Trophoblast cell (in vitro differentiated cells and primary cell): ENCODE data around the gene ITGA8.
"Not testable (repeated sequence)": the region's sequence is repeated elsewhere in the genome, so short reads cannot be mapped to it uniquely, and the experiment has no call there.

Experiments used
- DNase-seq, 2 donors: peaks; one replicate each; pipeline ENCODE4 v3.0.0-alpha.2; 2016
- H2AFZ ChIP-seq: 2 replicates; pipeline ENCODE4 v1.6.1; 2013; ENCODE audit warnings: low read length, moderate library complexity, mild to moderate bottlenecking; ENCODE audit not compliant: insufficient read depth, poor library complexity
- H2AK5ac ChIP-seq: 2 replicates; pipeline ENCODE4 v1.6.1; 2013; ENCODE audit warnings: mild to moderate bottlenecking, low read length
- H2BK120ac ChIP-seq: 2 replicates; pipeline ENCODE4 v1.6.1; 2013; ENCODE audit warnings: low read length, mild to moderate bottlenecking, moderate library complexity; ENCODE audit not compliant: insufficient read depth, poor library complexity
- H2BK12ac ChIP-seq: 2 replicates; pipeline ENCODE4 v1.6.1; 2013; ENCODE audit warnings: mild to moderate bottlenecking, low read length, moderate library complexity
- H2BK5ac ChIP-seq: 2 replicates; pipeline ENCODE4 v1.6.1; 2013; ENCODE audit warnings: low read length, low read depth, moderate library complexity, mild to moderate bottlenecking; ENCODE audit not compliant: poor library complexity
- H3K14ac ChIP-seq: 2 replicates; pipeline ENCODE4 v1.6.1; 2013; ENCODE audit warnings: mild to moderate bottlenecking, low read length
- H3K18ac ChIP-seq: 2 replicates; pipeline ENCODE4 v1.6.1; 2013; ENCODE audit warnings: mild to moderate bottlenecking, low read length
- H3K23ac ChIP-seq: 2 replicates; pipeline ENCODE4 v1.6.1; 2013; ENCODE audit warnings: low read length
- H3K27ac ChIP-seq: 2 replicates; pipeline ENCODE4 v1.5.1; 2013; ENCODE audit warnings: low read depth, mild to moderate bottlenecking, inconsistent platforms, low read length, moderate library complexity
- H3K27me3 ChIP-seq: 2 replicates; pipeline ENCODE4 v1.6.1; 2013; ENCODE audit warnings: inconsistent platforms, mild to moderate bottlenecking, low read length, moderate library complexity; ENCODE audit not compliant: insufficient read depth
- H3K36me3 ChIP-seq, 2 experiments: 1 replicate in 1 of 2; 2 replicates in 1 of 2; pipeline ENCODE4 v1.6.1; 2013; ENCODE audit warnings: low read length in 2 of 2, mild to moderate bottlenecking in 2 of 2, moderate library complexity in 1 of 2; ENCODE audit not compliant: insufficient read depth in 2 of 2, control insufficient read depth in 1 of 2
- H3K4ac ChIP-seq: 2 replicates; pipeline ENCODE4 v1.6.1; 2013; ENCODE audit warnings: low read depth, mild to moderate bottlenecking, low read length, moderate library complexity
- H3K4me1 ChIP-seq, 2 experiments: 1 replicate in 1 of 2; 2 replicates in 1 of 2; pipeline ENCODE4 v1.6.1; 2013; ENCODE audit warnings: low read length in 2 of 2, mild to moderate bottlenecking in 2 of 2, moderate library complexity in 1 of 2; ENCODE audit not compliant: insufficient read depth in 2 of 2, control insufficient read depth in 1 of 2
- H3K4me2 ChIP-seq: 2 replicates; pipeline ENCODE4 v1.6.1; 2013; ENCODE audit warnings: inconsistent platforms, mild to moderate bottlenecking, low read length, moderate library complexity
- H3K4me3 ChIP-seq: 2 replicates; pipeline ENCODE4 v1.5.1; 2013; ENCODE audit warnings: mild to moderate bottlenecking, low read depth, low read length, inconsistent platforms
- H3K79me1 ChIP-seq: one replicate; pipeline ENCODE4 v1.6.1; 2013; ENCODE audit warnings: low read length
- H3K79me2 ChIP-seq: 2 replicates; pipeline ENCODE4 v1.6.1; 2013; ENCODE audit warnings: low read length, mild to moderate bottlenecking; ENCODE audit not compliant: control insufficient read depth, insufficient read depth, poor library complexity
- H3K9ac ChIP-seq: 2 replicates; pipeline ENCODE4 v1.6.1; 2013; ENCODE audit warnings: mild to moderate bottlenecking, low read length
- H3K9me3 ChIP-seq: 2 replicates; pipeline ENCODE4 v1.6.1; 2013; ENCODE audit warnings: low read depth, mild to moderate bottlenecking, control low read depth, inconsistent platforms, low read length; ENCODE audit not compliant: insufficient read depth
- H4K12ac ChIP-seq: 2 replicates; pipeline ENCODE4 v1.6.1; 2013; ENCODE audit warnings: low read depth, mild to moderate bottlenecking, low read length, moderate library complexity
- H4K8ac ChIP-seq: 2 replicates; pipeline ENCODE4 v1.6.1; 2013; ENCODE audit warnings: low read depth, mild to moderate bottlenecking, low read length, moderate library complexity
- H4K91ac ChIP-seq: one replicate; pipeline ENCODE4 v1.6.1; 2013; ENCODE audit warnings: low read depth, mild to moderate bottlenecking, low read length, moderate library complexity
- WGBS: extraction: QIAGEN DNeasy Blood & Tissue Kit; methylation state at CpG from one replicate; pipeline ENCODE4 v1.1.7; 2013; ENCODE audit warnings: missing lambda C conversion rate; ENCODE audit not compliant: insufficient read length, insufficient coverage; ENCODE audit errors: extremely low coverage; 5-methylcytosine and 5-hydroxymethylcytosine counted together

The ITGA8 gene

GRCh38 chr10:15761224-15761623 lies 41.5 kb upstream of the ITGA8 start:
- not testable (repeated sequence) for H2BK5ac ChIP-seq, H3K4me3 ChIP-seq, H3K36me3 ChIP-seq, H4K12ac ChIP-seq, H3K9me3 ChIP-seq, H3K79me2 ChIP-seq, H3K18ac ChIP-seq, H2AFZ ChIP-seq, DNase-seq, H3K27me3 ChIP-seq, H4K91ac ChIP-seq, H4K8ac ChIP-seq, H3K4ac ChIP-seq, H3K79me1 ChIP-seq, H3K23ac ChIP-seq, H2AK5ac ChIP-seq, H3K9ac ChIP-seq, H2BK12ac ChIP-seq, H3K4me1 ChIP-seq, H3K4me2 ChIP-seq, H3K14ac ChIP-seq, H2BK120ac ChIP-seq, H3K27ac ChIP-seq
- no CpG with 5 or more reads among the region's 4 CpGs for WGBS

GRCh38 chr10:15760681-15761080 lies 41.0 kb upstream of the ITGA8 start:
- Histone ChIP-seq H2BK5ac (no peak overlapping the region), H3K18ac (no peak overlapping the region), H4K91ac (no peak overlapping the region), H3K27ac (no peak overlapping the region), H3K23ac (no peak overlapping the region), H3K79me2 (no peaks in the 10 kb centered on the region), H3K4me3 (no peak overlapping the region), H2BK12ac (no peak overlapping the region), H3K4ac (no peak overlapping the region), H3K14ac (no peak overlapping the region), H3K9ac (no peak overlapping the region), H2AK5ac (no peak overlapping the region), H3K79me1 (no peaks in the 10 kb centered on the region), H3K36me3 (no peaks in the 10 kb centered on the region), H2AFZ (no peak overlapping the region), H3K4me2 (no peak overlapping the region), H3K4me1 (no peaks in the 10 kb centered on the region), H4K12ac (no peak overlapping the region), H4K8ac (no peak overlapping the region), H2BK120ac (no peak overlapping the region), H3K9me3 (peaks cover 2% of the 10 kb centered on the region), H3K27me3 (no peaks in the 10 kb centered on the region)
- no peak for DNase-seq
- WGBS, result no CpG with 5 or more reads among the region's 2 CpGs

GRCh38 chr10:15759265-15759664 lies 39.5 kb upstream of the ITGA8 start:
- H3K27ac ChIP-seq, result no peak overlapping the region
- H2AK5ac ChIP-seq, result no peak overlapping the region
- no peaks in the 10 kb centered on the region for H3K27me3 ChIP-seq
- H2BK120ac ChIP-seq, result no peak overlapping the region
- H3K4me3 ChIP-seq, result no peak overlapping the region
- no peaks in the 10 kb centered on the region for H3K9me3 ChIP-seq
- no peak overlapping the region for H3K18ac ChIP-seq
- no peak overlapping the region for H3K14ac ChIP-seq
- H3K79me1 ChIP-seq, result no peaks in the 10 kb centered on the region
- H3K4ac ChIP-seq, result no peak overlapping the region
- H4K91ac ChIP-seq, result no peak overlapping the region
- H3K9ac ChIP-seq, result no peak overlapping the region
- no peak overlapping the region for H4K8ac ChIP-seq
- H3K4me2 ChIP-seq, result no peak overlapping the region
- no peaks in the 10 kb centered on the region for H3K36me3 ChIP-seq
- H2AFZ ChIP-seq, result no peak overlapping the region
- H3K4me1 ChIP-seq, result no peaks in the 10 kb centered on the region
- H4K12ac ChIP-seq, result peak overlapping the region; percentile 7
- no peaks in the 10 kb centered on the region for H3K79me2 ChIP-seq
- H2BK12ac ChIP-seq, result no peak overlapping the region
- no peak overlapping the region for H2BK5ac ChIP-seq
- DNase-seq, result no peak
- no peak overlapping the region for H3K23ac ChIP-seq

- Histone ChIP-seq H4K91ac (no peak overlapping the region), H3K4me2 (no peak overlapping the region), H3K27ac (no peak overlapping the region), H2BK5ac (no peak overlapping the region), H3K14ac (no peak overlapping the region), H2AFZ (no peak overlapping the region), H2BK120ac (no peak overlapping the region), H4K12ac (no peak overlapping the region), H2BK12ac (no peak overlapping the region), H3K27me3 (no peaks in the 10 kb centered on the region), H3K4ac (no peak overlapping the region), H4K8ac (no peak overlapping the region), H3K9ac (no peak overlapping the region), H3K79me2 (no peaks in the 10 kb centered on the region), H3K9me3 (no peaks in the 10 kb centered on the region), H3K4me3 (no peak overlapping the region), H3K36me3 (no peaks in the 10 kb centered on the region), H2AK5ac (no peak overlapping the region), H3K23ac (no peak overlapping the region), H3K4me1 (no peaks in the 10 kb centered on the region), H3K79me1 (no peaks in the 10 kb centered on the region), H3K18ac (no peak overlapping the region)
- no peak for DNase-seq
- WGBS, result no CpG with 5 or more reads among the region's 5 CpGs
Observed at GRCh38 chr10:15758618-15759017, 38.9 kb upstream of the ITGA8 start.

GRCh38 chr10:15754937-15755336 lies 35.2 kb upstream of the ITGA8 start:
- H3K23ac ChIP-seq, result no peak overlapping the region
- H2BK12ac ChIP-seq, result no peak overlapping the region
- H2BK5ac ChIP-seq, result no peak overlapping the region
- H2AFZ ChIP-seq, result no peak overlapping the region
- no peaks in the 10 kb centered on the region for H3K9me3 ChIP-seq
- no peaks in the 10 kb centered on the region for H3K79me1 ChIP-seq
- WGBS, result no CpG with 5 or more reads among the region's 2 CpGs
- no peak overlapping the region for H2BK120ac ChIP-seq
- H3K79me2 ChIP-seq, result no peaks in the 10 kb centered on the region
- no peak overlapping the region for H3K9ac ChIP-seq
- H3K36me3 ChIP-seq, result no peaks in the 10 kb centered on the region
- no peak overlapping the region for H2AK5ac ChIP-seq
- H3K4me2 ChIP-seq, result no peak overlapping the region
- H4K12ac ChIP-seq, result no peak overlapping the region
- H3K27me3 ChIP-seq, result no peaks in the 10 kb centered on the region
- H3K27ac ChIP-seq, result no peak overlapping the region
- no peak overlapping the region for H3K18ac ChIP-seq
- no peaks in the 10 kb centered on the region for H3K4me1 ChIP-seq
- H4K8ac ChIP-seq, result no peak overlapping the region
- H3K14ac ChIP-seq, result no peak overlapping the region
- no peak overlapping the region for H4K91ac ChIP-seq
- DNase-seq, result no peak
- no peak overlapping the region for H3K4me3 ChIP-seq
- no peak overlapping the region for H3K4ac ChIP-seq
